CD4-positive, alpha-beta T cell treated with Interleukin-10 for 1 hour (primary cell): ENCODE results near the gene EFNA5.

Experiments used
- DNase-seq: peaks from one replicate; pipeline ENCODE4 v3.0.0-alpha.2; 2020

Gene EFNA5

GRCh38 chr5:107672211-107673038 lies 1.7 kb upstream of the EFNA5 start:
- no peak for DNase-seq

GRCh38 chr5:107671742-107672210 lies 1.0 kb upstream of the EFNA5 start:
- DNase-seq = no peak

DNA sequence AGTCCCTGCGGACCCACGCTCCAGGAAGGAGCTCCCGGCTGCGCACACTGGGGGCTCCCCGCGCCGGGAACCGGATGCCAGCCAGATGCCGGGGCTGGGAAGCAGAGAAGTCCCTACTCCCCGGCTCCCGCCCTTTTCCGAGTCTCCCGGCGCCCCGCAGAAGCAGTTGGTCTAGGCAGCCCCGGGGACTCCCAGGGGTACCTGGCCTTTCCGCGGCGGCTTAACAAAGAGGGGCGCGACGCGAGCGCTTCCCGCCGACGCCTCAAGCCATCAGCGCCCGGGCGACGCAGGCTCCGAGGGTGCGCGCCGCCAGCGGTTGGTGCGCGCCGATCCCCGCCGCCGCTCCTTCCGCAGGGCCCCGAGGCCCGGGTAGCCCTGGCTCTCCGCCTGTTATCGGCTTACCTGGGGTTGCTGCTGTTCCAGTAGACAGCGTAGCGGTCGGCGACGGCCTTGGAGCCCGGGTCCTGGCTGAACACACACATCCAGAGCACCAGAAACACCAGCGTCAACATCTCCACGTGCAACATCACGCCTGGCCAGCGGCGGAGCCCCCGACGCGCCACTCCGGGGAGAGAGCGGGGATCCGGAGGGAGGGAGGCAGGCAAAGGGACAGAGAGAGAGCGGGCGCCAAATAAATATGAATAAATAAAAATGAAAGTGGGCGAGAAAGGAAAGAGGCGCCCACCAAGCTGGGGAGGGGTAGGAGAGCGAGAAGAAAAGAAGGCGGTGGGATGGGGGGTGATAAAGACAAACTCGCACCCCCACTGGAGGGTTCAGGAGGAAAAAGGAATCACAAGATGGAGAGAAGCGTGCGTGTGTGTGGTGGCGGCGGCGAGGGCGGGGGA lies 428 bp downstream of the EFNA5 start:
- no peak for DNase-seq

DNA sequence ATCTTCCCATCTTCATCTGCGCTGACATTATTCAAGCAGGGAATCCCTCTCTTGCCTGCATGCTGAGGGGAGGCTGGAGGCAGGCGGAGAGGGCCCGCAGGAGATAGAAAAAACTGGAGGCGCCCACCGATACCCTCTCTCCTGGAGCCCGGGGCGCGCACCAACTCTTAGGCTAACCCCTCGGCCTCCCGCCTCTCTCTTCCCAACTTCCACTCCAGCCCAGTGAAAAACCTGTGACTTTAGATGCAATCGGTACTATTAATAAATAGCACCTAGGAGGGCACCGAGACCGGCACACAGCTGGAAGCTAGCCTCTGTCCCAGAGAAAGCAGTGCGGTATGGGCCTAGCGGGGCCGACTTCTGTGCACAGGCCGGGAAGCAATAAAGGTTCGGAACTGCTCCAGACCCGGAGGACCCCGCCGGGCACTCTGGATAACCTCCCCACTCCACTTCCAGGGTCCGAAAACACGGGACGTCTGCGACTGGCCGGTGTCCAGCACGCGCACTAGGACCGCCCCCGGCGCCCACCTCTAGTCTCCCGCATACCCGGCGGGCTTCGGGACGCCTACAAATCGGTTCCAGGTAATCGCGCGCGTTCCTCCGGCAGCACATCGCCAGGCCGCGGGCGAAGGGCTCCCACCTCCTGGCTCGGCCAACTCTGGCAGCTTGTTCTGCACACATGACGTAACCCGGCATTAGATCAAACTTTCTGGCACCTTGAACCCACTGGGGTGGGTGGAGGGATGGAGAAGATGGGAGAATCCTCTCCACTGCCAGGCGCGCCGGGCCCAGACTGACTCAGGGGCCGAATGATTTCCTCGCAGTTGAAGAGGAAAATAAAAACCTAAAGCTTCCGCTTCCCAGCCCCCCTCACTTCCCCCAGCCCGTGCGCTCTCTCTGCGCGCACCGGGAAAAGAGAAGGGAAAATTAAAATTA lies 1.4 kb downstream of the EFNA5 start:
- no peak for DNase-seq

DNA sequence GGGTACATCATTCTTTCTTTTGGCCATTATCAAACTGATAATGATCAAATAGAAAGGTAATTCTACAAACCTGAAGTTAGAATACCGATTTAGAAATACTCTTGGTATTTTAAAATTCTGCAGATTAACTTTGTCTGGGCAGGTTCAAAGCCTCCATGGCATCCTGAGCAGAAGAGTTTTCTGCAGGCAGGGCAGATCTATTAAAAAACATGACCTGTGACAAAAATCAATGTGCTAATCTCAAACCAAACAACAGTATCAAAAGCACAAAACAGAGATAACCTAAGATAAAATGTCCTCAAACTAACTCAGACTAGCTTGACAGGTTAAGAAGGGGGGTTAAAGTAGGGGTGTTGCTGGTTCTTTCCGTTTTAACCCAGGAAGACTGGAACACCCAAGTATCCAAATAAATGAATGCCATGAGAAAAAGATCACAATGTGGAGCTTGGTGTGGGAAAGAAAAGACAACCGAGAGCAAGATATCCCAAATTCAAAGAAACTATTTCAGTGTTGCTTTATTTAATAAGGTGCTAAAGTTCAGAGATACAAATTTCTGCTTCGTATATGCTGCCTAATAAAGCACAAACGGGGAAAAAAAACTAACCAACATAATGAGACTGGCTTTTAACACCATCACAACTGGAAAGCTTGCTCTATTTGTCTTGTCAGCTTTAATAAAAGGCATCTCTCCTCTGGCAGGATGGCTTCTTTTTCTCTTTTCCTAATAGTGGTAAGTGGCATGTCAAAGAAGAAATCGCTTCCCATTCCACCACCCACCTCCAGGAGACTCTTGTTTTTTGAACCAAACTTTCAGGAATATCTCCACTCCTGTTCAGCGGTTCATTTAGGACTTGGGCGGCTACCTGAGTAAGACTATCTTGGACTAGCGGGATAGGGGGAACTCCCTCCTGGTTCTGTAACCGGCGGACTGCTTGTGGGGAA lies 2.3 kb downstream of the EFNA5 start:
- no peak for DNase-seq

- no peak for DNase-seq
Observed at GRCh38 chr5:107666051-107666655, 4.6 kb downstream of the EFNA5 start.

GRCh38 chr5:107665036-107665570 lies 5.6 kb downstream of the EFNA5 start:
- no peak for DNase-seq

DNA sequence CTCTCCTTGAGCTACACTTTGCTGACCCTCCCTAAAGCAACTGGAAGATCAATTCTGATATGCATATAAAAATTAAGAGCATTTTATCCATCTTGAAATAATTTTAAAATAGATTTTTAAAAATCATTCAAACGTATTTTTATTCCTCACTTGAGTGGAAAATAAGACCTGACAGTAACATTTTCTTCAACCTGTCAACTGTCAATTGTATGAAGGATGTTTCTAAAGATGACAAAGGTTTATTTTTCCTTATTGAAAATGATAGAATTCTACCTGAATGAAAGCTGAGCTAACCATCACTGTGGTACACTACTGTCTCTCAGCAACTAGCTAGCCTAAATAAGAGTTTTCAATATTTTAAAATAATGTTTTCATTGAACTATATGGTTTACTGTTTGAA lies 7.0 kb downstream of the EFNA5 start:
- DNase-seq = no peak

GRCh38 chr5:107661650-107662044 lies 9.1 kb downstream of the EFNA5 start:
- DNase-seq = no peak

GRCh38 chr5:107661038-107661649 lies 9.6 kb downstream of the EFNA5 start:
- no peak for DNase-seq

DNA sequence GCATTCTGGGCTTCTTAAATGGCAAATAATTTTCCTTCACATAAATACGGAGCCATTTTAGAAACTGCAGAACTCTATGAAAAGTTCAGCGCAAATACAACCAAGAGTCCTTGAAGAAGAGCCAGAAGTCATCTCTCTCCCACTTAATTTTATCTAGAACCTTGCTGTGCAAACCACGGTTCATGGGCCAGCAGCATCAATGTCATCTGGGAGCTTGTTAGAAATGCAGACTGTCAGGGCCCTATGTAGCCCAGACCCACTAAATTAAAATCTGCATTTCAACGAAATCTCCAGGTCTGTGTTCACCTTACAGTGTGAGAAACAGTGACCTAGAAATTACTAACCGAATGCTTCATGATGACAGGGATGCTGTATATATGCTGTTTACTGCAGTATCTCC lies 12.2 kb downstream of the EFNA5 start:
- DNase-seq = no peak

DNA sequence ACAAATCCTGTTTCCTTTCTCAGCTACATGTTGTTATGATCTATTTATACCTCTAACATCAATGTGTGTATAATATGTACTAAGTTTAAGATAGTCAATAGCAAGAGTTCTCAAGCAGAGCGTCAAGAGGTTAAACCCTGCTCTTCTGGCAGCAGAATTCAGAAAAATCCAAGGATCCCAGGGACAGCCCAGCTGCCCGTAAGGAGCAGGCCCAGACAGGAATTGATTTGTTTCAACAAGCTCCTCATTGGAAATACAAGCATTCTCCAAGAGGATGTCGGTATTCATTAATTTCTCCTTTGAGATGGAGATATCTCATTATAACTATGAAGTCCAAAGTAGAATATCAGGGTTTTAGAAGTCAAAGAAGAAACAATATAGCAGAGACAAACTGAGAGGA lies 14.9 kb downstream of the EFNA5 start:
- no peak for DNase-seq

- no peak for DNase-seq
Observed at GRCh38 chr5:107654827-107655226, 15.9 kb downstream of the EFNA5 start.

GRCh38 chr5:107653685-107654084 lies 17.1 kb downstream of the EFNA5 start:
- no peak for DNase-seq

GRCh38 chr5:107652839-107653607 lies 17.7 kb downstream of the EFNA5 start:
- DNase-seq = no peak

- DNase-seq = no peak
Observed at GRCh38 chr5:107652408-107652807, 18.3 kb downstream of the EFNA5 start.

GRCh38 chr5:107651325-107651724 lies 19.4 kb downstream of the EFNA5 start:
- no peak for DNase-seq

GRCh38 chr5:107646418-107646817 lies 24.3 kb downstream of the EFNA5 start:
- no peak for DNase-seq

GRCh38 chr5:107640568-107640967 lies 30.2 kb downstream of the EFNA5 start:
- DNase-seq = no peak

DNA sequence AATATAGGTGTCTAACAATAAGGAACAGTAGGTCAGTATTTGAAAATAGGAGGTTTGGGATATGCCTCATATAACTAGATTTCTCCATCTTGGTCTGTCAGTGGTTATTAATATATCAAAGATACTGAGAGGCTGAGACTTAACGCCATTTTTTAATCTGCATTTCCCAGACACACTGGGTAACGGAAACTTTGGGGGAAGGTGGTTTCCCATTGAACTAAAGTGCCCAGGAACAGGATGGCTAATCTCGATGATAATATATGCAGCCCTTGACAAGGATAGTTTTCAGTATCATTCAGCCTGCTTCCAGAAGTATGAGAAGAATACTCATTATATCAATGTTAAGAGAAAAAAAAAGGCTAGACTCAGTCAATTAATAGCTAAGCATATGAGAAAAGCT lies 30.7 kb downstream of the EFNA5 start:
- no peak for DNase-seq
